Stimulated activated CD4-positive, alpha-beta T cell treated with anti-CD3 and anti-CD28 coated beads, Interleukin-12 subunit alpha, Interleukin-12 subunit beta, amount 100 ng/mL, for 4 hours (primary cell): ENCODE data around the gene FHIP1B.

Experiments used
- DNase-seq: peaks from one replicate; pipeline ENCODE4 v3.0.0-alpha.2; 2020

FHIP1B gene

DNA sequence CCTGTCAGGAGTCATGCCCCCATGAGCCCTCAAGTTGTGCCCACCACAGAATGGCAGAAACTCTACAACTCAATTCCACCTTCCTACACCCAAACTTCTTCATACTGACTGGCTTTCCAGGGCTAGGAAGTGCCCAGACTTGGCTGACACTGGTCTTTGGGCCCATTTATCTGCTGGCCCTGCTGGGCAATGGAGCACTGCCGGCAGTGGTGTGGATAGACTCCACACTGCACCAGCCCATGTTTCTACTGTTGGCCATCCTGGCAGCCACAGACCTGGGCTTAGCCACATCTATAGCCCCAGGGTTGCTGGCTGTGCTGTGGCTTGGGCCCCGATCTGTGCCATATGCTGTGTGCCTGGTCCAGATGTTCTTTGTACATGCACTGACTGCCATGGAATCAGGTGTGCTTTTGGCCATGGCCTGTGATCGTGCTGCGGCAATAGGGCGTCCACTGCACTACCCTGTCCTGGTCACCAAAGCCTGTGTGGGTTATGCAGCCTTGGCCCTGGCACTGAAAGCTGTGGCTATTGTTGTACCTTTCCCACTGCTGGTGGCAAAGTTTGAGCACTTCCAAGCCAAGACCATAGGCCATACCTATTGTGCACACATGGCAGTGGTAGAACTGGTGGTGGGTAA is 35.1 kb downstream of the FHIP1B start, which contains the start of gene OR52W1:
Gene OR52W1 (plus strand): TSS at position 51 of the 637 bp plus-strand sequence. CDS start 0 bp downstream, at position 51.
- DNase-seq: no peak

DNA sequence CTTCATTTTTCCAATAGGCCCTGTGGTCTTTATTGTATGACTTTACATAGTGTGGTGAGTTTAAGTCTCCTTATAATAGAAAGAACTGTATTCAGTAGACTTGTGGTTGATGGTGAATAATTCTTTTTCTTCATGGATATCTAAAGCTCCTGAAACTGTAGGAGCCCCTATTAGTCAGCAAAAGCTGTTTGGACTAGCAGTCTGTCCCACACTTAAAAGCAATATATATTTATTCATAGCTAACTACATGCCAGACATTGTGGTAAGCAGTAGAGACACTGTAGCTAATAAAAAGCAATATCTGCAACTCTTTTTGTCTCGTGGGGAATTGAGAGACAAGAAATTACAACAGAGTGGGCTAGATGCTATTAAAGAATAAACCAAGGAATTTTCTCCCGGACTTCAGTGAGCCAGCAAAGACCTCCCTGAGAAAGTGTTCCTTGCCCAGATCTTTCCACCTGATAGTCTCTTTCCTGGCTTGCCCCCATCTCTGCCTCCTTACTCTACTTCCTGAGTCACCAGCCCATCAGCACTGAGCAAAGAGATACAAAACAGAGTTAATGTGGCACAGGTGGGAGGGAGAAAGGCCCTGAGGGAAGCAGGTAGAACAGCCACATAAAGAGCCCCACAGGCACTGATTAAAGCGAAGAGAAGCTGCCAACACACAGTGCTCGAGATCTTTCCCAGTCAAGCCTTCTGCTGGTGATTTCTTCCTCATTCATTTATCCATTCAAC is 36.8 kb downstream of the FHIP1B start:
- no peak for DNase-seq

DNA sequence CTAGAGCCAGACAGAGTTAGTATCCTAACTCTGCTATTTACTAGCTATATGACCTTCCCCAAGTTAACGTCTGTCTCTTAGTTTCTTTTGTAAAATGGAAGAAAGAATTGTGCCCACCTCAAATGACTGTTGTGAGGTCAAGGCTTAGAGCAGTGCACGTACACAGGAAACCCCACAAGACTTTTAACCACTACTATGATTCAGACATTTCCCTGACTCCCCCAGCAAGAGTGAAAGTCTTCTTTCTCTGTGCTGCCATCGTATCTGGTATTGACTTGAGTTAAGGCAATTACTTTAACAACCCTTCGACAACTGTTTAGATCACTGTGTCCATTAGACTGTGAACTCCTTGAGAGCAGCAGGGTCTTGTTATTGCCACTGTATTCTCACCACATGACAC is 38.0 kb downstream of the FHIP1B start:
- no peak for DNase-seq

DNA sequence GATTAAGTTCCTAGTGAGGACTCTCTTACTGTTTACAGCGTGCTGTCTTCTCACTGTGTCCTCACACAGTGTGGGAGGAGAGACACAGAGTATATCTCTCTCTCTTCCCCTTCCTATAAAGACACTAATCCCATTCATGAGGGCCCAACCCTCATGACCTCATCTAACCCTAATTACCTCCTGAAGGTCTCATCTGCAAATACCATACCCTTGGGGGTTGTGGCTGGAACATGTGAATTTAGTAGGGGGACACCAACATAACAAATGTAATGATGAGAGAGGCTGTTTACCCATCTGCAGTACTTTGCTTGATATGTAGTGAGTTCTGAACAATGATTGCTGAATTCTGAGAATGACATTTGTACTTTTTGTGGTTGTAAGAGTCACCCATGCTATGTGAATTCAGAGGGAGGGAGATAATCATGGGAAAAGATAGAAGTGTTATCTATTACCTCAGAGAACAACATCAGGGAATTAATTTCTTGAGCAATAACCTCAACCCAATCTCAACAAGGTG is 40.3 kb downstream of the FHIP1B start:
- no peak for DNase-seq

DNA sequence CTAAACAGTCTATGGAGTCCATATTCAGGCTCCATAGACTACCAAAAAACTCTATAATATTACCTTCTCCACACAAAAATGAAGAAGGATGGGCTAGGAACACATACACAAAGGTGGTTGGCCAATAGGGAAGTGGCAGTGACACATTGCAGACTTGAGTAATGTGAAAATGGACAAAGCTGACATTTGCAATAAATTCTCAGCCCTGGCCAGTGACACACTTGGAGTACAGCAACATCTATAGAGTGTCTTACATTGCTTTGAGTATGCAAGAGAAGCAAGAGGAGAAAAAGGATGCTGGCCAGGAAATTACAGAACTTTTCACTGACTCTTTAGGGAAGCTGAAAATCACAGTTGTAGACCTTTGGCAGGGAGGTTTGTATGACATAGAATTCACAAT is 42.7 kb downstream of the FHIP1B start:
- no peak for DNase-seq

GRCh38 chr11:6175440-6175839 is 59.0 kb downstream of the FHIP1B start:
- no peak for DNase-seq

GRCh38 chr11:6170226-6170625 is 64.2 kb downstream of the FHIP1B start, which contains the start of gene OR52B2:
OR52B2 (minus strand) TSS chr11:6170326; CDS start chr11:6170326, 0 bp downstream.
- DNase-seq: no peak
